Caco-2 (cell line): ENCODE results near the gene PTPN22. TPM values are rescaled to one million over a fixed set of nuclear protein-coding genes. Genes with fewer than 3 reads are reported as not detected.

ENCODE experiments used
- BruUV-seq: library from RNA; stranded (reverse); fragments of 400-500 nt; replicated peaks from 2 replicates; lab custom pipeline; 2021; lab: Mats Ljungman, UMichigan
- CTCF ChIA-PET: fragments of 300-600 bp; sonication (Branson Sonifier 250); formaldehyde crosslinking; loops from one replicate; lab custom pipeline; 2022; ENCODE audit warnings: antibody characterized with exemption; lab: Charles Lee
- POLR2A ChIA-PET: fragments of 300-600 bp; sonication (Branson Sonifier 250); formaldehyde crosslinking; loops from one replicate; lab custom pipeline; 2022; ENCODE audit warnings: antibody characterized with exemption; lab: Charles Lee
- DNase-seq, 2 experiments: peaks; one replicate each; pipeline versions ENCODE4 v3.0.0 to v3.0.0-alpha.2; 2020 to 2022
- H3K27me3 ChIP-seq: replicated peaks from 2 replicates; pipeline ENCODE4 v1.6.0; 2011; ENCODE audit warnings: low read length; ENCODE audit not compliant: control insufficient read depth, insufficient read depth
- H3K36me3 ChIP-seq: 2 replicates; pipeline ENCODE4 v1.5.1; 2011; ENCODE audit warnings: low read length; ENCODE audit not compliant: control insufficient read depth, insufficient read depth
- H3K4me1 ChIP-seq: fragments of 250-450 bp; sonication (Bioruptor Pico); 2 replicates; pipeline ENCODE4 v1.5.1; 2020; ENCODE audit warnings: mild to moderate bottlenecking
- H3K4me3 ChIP-seq: 2 replicates; pipeline ENCODE4 v1.5.1; 2011; ENCODE audit warnings: low read depth, mild to moderate bottlenecking, control low read depth, low read length
- H3K9me3 ChIP-seq: fragments of 250-450 bp; sonication (Bioruptor Pico); 2 replicates; pipeline ENCODE4 v1.5.1; 2020; ENCODE audit warnings: mild to moderate bottlenecking, moderate library complexity
- H3K27ac Mint-ChIP-seq: one replicate; pipeline ENCODE4 v1.8.0; 2022; ENCODE audit warnings: mixed read lengths; ENCODE audit not compliant: unreplicated experiment
- H3K27me3 Mint-ChIP-seq: one replicate; pipeline ENCODE4 v1.8.0; 2022; ENCODE audit warnings: mixed read lengths; ENCODE audit not compliant: insufficient read depth, unreplicated experiment
- H3K36me3 Mint-ChIP-seq: one replicate; pipeline ENCODE4 v1.8.0; 2022; ENCODE audit warnings: mild to moderate bottlenecking, mixed read lengths; ENCODE audit not compliant: insufficient read depth, unreplicated experiment
- H3K4me1 Mint-ChIP-seq: one replicate; pipeline ENCODE4 v1.8.0; 2022; ENCODE audit warnings: low read depth, mixed read lengths; ENCODE audit not compliant: unreplicated experiment
- H3K4me3 Mint-ChIP-seq: one replicate; pipeline ENCODE4 v1.8.0; 2022; ENCODE audit warnings: mild to moderate bottlenecking, moderate library complexity, mixed read lengths; ENCODE audit not compliant: unreplicated experiment
- H3K9me3 Mint-ChIP-seq: one replicate; pipeline ENCODE4 v1.8.0; 2022; ENCODE audit warnings: mixed read lengths; ENCODE audit not compliant: unreplicated experiment
- CTCF ChIP-seq, 2 experiments: fragments of 200-600 bp in 1 of 2; IDR thresholded peaks; 1 replicate in 1 of 2; 2 replicates in 1 of 2; pipeline versions ENCODE4 v1.5.1 to v1.8.0; 2011 to 2022; ENCODE audit warnings: antibody characterized with exemption in 1 of 2, control low read depth in 1 of 2, inconsistent platforms in 1 of 2, low read depth in 1 of 2, low read length in 1 of 2, mild to moderate bottlenecking in 1 of 2, moderate library complexity in 1 of 2; ENCODE audit not compliant: insufficient read depth in 1 of 2, severe bottlenecking in 1 of 2, unreplicated experiment in 1 of 2
- intact Hi-C: fragments of 100-400 bp; cut with micrococcal nuclease; formaldehyde crosslinking; loops from one replicate; pipeline ENCODE4 v1.10.0; 2022; ENCODE audit not compliant: unreplicated experiment
- total RNA-seq: library from RNA; stranded (reverse); gene quantifications from 2 replicates; pipeline ENCODE4 v1.2.3, GENCODE V29; 2022

PTPN22 gene
- total RNA-seq, 1 experiment from 2014 or later = not detected

DNA sequence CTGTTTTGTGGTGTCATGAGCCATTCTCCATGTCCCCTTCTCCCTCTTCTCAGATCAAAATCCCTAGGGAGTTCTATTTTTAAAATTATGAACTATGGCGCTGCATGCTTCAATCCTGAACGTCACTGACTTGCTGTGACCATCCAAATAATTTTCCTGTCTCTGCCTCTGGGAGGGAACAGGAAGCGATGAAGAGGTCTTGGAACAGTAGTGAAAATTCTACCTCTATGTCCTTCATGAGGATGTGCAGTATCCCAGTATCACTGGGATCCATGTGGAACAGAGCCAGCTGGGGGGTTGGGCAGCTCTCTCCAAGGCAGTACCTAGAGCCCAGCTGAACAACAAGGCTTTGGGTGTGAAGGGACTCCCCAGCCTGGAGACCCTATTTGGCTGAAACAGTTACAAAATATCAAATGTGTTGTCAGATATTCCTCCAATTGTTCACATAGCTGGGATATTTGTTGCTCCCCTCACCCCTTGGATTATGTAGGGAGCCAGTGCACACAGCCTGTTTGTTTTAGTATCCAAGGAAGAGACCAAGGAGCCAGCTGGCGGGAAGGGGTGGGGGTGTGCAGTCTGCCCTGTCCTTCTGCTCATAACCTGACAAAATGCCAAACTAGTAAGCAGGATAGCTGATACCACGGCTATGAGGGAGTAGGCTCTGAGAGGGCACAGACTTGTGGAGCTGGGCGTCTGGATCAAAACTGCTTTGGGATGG lies 41.2 kb upstream of the PTPN22 start:
- Mint-ChIP-seq H3K27ac (no peak overlapping the region), H3K36me3 (no peaks in the 10 kb centered on the region), H3K27me3 (no peaks in the 10 kb centered on the region), H3K9me3 (no peaks in the 10 kb centered on the region), H3K4me1 (no peaks in the 10 kb centered on the region), H3K4me3 (no peak overlapping the region)
- CTCF ChIA-PET = interaction anchor here (0.5 kb wide), 1 partner anchor 49 kb away, joined by 5 read pairs; no protein-coding TSS in a partner anchor
- intact Hi-C loops = no loop called here
- BruUV-seq = no TSS peak
- no peak for TF ChIP-seq CTCF (IDR thresholded peaks at IDR 0.05; ENCODE audit: insufficient read depth in 1 of 2, low read depth in 1 of 2, low read length in 1 of 2, severe bottlenecking in 1 of 2, unreplicated experiment in 1 of 2)
- Histone ChIP-seq H3K4me3 (no peak overlapping the region), H3K4me1 (no peaks in the 10 kb centered on the region), H3K27me3 (no peaks in the 10 kb centered on the region), H3K9me3 (no peaks in the 10 kb centered on the region), H3K36me3 (no peaks in the 10 kb centered on the region)
- no peak for DNase-seq
- POLR2A ChIA-PET = no interaction called here

DNA sequence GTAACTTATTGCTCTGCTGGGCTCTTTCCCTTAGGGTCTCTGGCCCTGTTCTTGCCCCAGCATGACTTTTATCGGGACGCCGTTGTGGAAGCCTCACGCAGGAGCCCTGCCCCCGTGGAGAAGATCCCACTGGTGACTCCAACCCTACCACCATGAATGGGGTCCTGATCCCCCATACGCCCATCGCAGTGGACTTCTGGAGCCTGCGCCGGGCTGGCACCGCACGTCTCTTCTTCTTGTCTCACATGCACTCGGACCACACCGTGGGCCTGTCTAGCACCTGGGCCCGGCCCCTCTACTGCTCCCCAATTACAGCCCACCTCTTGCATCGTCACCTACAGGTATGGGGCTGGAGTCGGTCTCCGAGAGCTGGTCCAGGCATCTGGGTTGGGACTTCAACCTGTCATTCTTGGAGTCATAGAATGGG lies 33.9 kb upstream of the PTPN22 start:
- H3K27me3 Mint-ChIP-seq = no peaks in the 10 kb centered on the region
- CTCF ChIA-PET = interaction anchor here (1.8 kb wide), 1 partner anchor 23 kb away, joined by 12 read pairs; the partner anchor contains the start of gene HIPK1
- H3K9me3 Mint-ChIP-seq = no peaks in the 10 kb centered on the region
- H3K36me3 ChIP-seq = no peaks in the 10 kb centered on the region
- H3K9me3 ChIP-seq = no peaks in the 10 kb centered on the region
- POLR2A ChIA-PET = interaction anchor here (0.5 kb wide), 1 partner anchor 25 kb away, joined by 10 read pairs; no protein-coding TSS in a partner anchor
- TSS peak; percentile 61 for BruUV-seq
- no peak for TF ChIP-seq CTCF (IDR thresholded peaks at IDR 0.05; ENCODE audit: insufficient read depth in 1 of 2, low read depth in 1 of 2, low read length in 1 of 2, severe bottlenecking in 1 of 2, unreplicated experiment in 1 of 2)
- peak overlapping the region; percentile 96 for H3K27ac Mint-ChIP-seq
- DNase-seq = peak; percentile 49 to 63
- H3K4me1 ChIP-seq = peaks cover 7% of the 10 kb centered on the region
- peak overlapping the region; percentile 99 for H3K4me3 Mint-ChIP-seq
- no peaks in the 10 kb centered on the region for H3K27me3 ChIP-seq
- peak overlapping the region; percentile 65 for H3K4me3 ChIP-seq
- no peaks in the 10 kb centered on the region for H3K36me3 Mint-ChIP-seq
- no peaks in the 10 kb centered on the region for H3K4me1 Mint-ChIP-seq
- intact Hi-C loops = loop anchor here (1.0 kb wide), 3 partner anchors 24 to 93 kb away; partner anchors contain the start of genes HIPK1 and RSBN1

DNA sequence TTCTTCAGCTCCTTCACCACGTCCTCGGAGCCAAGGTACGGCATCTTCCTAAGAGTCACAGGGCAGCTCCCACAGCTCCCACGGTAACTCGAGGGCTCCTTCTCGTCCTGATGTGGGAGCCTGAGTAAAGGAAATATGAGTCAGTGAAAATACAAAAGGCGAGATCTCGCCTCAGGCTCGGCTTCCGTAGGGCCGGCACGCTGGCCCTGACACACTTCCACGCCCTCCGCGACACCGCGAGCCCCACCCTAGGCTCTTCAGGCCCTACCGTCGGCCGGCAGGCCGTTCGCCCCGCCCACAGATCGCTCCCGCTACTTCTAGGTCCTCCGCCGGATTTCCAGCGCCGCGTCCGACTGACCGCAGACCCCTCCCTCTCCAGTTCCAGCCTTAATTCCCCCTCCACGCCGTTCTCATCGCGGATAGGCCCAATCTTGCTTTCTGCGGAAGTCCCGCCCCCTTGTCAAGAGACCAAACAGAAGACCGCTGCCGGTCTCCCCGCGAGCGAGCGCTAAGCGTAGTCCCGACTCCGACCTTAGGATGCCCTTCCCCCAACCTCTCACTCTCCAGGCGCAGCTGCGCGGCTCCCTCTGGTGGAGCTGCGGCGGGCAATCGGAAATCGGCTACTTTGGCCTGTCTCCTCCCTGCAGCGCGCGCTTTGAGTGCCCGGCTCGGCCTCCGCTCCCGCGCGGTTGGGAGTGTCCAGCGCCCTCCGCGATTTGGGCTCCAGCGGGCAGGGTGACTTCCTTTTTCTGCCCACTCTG lies 33.3 kb upstream of the PTPN22 start, which contains the start of the genes AP4B1 and DCLRE1B:
Gene AP4B1 (minus strand): TSS at position 126 of the 761 bp plus-strand sequence. CDS start 82 bp downstream, at position 44.
Gene DCLRE1B (plus strand): TSS at position 653 of the 761 bp plus-strand sequence. CDS start 261 bp downstream, outside the sequence.
- H3K27me3 Mint-ChIP-seq = no peaks in the 10 kb centered on the region
- no peaks in the 10 kb centered on the region for H3K36me3 ChIP-seq
- H3K36me3 Mint-ChIP-seq = no peaks in the 10 kb centered on the region
- intact Hi-C loops = loop anchor here (1.0 kb wide), 3 partner anchors 24 to 93 kb away; partner anchors contain the start of genes HIPK1 and RSBN1
- ChIA-PET POLR2A (interaction anchor here (0.6 to 1.5 kb wide), 3 partner anchors 24 to 93 kb away, joined by 3 to 8 read pairs (median 5); partner anchors contain the start of genes HIPK1 and RSBN1), CTCF (interaction anchor here (1.8 kb wide), 1 partner anchor 24 kb away, joined by 12 read pairs; the partner anchor contains the start of gene HIPK1)
- H3K4me3 Mint-ChIP-seq = peak within 1 kb of the TSS; percentile 99
- no TSS peak for BruUV-seq
- peaks cover 7% of the 10 kb centered on the region for H3K4me1 ChIP-seq
- H3K9me3 Mint-ChIP-seq = no peaks in the 10 kb centered on the region
- H3K4me1 Mint-ChIP-seq = no peaks in the 10 kb centered on the region
- peak; percentile 97 to 98 for DNase-seq
- peak within 1 kb of the TSS; percentile 65 for H3K4me3 ChIP-seq
- no peaks in the 10 kb centered on the region for H3K9me3 ChIP-seq
- TF ChIP-seq CTCF (IDR thresholded peaks at IDR 0.05; ENCODE audit: insufficient read depth in 1 of 2, low read depth in 1 of 2, low read length in 1 of 2, severe bottlenecking in 1 of 2, unreplicated experiment in 1 of 2) = peak in 1 of 2 experiments; percentile 66
- peak within 1 kb of the TSS; percentile 96 for H3K27ac Mint-ChIP-seq
- no peaks in the 10 kb centered on the region for H3K27me3 ChIP-seq
